GM12875 (cell line): Measurements from ENCODE around the gene ARF1.

Source experiments
- H3K4me3 ChIP-seq: one replicate; pipeline ENCODE4 v1.5.1; 2011; ENCODE audit warnings: low read depth, low read length, control low read depth
- TF ChIP-seq, protein P1 (sequence below): IDR thresholded peaks from 2 replicates; pipeline ENCODE4 v1.5.1; 2011; ENCODE audit warnings: low read depth, mild to moderate bottlenecking, control low read depth, inconsistent platforms, low read length, moderate library complexity, borderline replicate concordance; ENCODE audit not compliant: insufficient read depth

ARF1 gene

DNA sequence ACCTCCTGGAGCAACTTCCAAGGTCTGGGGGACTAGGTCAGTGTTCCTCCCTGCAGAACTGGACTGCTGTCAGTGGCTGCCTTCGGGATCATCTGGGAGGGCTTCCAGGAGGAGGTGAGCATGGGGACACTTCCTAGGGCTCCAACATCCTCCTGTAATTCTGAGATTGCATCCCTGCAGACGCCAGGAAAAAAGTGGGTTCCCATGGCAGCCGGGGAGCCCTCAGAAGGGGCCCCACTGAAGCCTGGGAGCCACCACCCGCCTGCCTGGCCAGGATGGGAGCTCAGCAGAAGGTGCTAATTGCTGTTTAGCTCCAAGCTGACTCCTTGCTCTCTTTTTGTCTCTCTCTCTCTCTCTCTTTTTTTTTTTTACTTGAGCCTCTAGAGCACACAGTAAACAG lies 16.1 kb upstream of the ARF1 start:
- TF ChIP-seq, protein P1, sequence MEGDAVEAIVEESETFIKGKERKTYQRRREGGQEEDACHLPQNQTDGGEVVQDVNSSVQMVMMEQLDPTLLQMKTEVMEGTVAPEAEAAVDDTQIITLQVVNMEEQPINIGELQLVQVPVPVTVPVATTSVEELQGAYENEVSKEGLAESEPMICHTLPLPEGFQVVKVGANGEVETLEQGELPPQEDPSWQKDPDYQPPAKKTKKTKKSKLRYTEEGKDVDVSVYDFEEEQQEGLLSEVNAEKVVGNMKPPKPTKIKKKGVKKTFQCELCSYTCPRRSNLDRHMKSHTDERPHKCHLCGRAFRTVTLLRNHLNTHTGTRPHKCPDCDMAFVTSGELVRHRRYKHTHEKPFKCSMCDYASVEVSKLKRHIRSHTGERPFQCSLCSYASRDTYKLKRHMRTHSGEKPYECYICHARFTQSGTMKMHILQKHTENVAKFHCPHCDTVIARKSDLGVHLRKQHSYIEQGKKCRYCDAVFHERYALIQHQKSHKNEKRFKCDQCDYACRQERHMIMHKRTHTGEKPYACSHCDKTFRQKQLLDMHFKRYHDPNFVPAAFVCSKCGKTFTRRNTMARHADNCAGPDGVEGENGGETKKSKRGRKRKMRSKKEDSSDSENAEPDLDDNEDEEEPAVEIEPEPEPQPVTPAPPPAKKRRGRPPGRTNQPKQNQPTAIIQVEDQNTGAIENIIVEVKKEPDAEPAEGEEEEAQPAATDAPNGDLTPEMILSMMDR: no peak
- H3K4me3 ChIP-seq: no peak overlapping the region

DNA sequence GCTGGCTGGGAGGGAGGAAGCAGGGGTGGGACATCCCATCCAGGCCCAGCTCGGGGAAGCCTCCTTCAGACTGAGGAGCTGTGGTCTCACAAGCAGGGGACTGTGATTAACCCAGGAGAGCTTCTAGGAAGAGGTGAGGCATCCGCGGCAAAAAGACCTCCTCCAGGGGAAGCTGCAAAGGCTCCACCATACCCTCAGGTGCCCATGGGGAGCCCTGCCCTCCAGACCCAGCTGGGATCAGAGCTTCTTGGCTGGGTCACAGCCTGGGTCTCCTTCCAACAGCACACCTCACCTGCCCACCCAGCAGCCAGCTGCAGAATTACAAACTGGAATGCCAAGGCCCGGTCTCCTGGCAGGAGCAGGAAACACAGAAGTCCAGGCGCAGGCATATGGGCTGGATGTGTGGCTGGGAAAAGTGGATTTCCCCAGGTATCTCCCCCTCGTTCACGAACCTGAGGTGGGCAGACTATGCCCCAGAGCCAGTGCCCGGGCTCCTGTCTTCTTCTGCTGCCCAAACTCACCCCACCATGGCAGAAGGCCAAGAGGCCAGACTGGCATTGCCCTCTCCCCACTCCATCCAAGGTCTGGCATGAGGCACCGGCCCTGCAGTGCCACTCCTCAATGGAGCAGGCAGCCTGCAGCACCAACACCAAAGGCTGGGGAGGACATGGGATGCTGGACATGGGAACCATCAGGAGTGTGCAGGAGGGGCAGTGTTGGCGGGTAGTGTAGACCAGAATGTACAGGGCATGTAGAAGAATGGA lies 15.4 kb upstream of the ARF1 start:
- no peak overlapping the region for H3K4me3 ChIP-seq
- TF ChIP-seq, protein P1: no peak

DNA sequence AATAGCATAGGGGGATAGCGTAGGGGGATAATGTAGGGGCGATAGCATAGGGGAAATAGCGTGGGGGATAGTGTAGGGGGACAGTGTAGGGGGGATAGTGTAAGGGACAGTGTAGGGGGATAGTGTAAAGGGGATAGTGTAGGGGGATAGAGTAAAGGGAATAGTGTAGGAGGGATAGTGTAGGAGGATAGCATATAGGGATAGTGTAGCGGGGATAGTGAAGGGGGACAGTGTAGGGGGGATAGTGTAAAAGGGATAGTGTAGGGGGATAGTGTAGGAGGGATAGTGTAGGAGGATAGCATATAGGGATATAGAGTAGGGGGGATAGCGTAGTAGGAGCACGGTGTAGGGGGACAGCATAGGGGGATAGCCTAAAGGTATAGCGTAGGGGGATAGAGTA lies 14.1 kb upstream of the ARF1 start:
- H3K4me3 ChIP-seq: no peak overlapping the region
- TF ChIP-seq, protein P1: no peak

DNA sequence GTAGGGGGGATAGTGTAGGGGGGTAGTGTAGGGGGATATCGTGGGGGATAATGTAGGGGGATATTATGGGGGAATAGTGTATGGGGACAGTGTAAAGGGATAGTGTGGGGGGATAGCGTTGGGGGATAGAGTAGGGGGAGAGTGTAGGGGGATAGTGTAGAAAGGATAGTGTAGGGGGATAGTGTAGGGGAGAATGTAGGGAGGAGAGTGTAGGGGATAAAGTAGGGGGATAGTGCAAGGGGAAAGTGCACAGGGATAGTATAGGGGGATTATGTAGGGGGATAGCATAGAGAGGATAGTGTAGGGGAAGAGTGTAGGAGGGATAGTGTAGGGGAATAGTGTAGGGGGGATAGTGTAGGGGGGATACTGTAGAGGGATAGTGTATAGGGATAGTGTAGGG lies 12.3 kb upstream of the ARF1 start:
- H3K4me3 ChIP-seq: no peak overlapping the region
- TF ChIP-seq, protein P1: no peak

DNA sequence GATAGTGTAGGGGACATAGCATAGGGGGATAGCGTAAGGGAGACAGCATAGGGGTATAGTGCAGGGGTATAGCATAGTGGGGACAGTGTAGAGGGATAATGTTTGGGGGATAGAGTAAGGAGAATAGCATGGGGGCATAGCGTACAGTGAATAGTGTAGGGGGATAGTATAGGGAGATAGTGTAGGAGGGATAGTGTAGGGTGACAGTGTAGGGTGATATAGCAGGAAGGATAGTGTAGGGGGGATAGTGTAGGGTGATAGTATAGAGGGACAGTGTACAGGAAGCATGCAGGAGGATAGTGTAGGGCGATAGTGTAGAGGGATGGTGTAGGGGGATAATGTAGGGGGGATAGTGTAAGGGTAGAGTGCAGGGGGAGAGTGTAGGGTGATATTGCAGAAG lies 11.7 kb upstream of the ARF1 start:
- no peak overlapping the region for H3K4me3 ChIP-seq
- TF ChIP-seq, protein P1: no peak

DNA sequence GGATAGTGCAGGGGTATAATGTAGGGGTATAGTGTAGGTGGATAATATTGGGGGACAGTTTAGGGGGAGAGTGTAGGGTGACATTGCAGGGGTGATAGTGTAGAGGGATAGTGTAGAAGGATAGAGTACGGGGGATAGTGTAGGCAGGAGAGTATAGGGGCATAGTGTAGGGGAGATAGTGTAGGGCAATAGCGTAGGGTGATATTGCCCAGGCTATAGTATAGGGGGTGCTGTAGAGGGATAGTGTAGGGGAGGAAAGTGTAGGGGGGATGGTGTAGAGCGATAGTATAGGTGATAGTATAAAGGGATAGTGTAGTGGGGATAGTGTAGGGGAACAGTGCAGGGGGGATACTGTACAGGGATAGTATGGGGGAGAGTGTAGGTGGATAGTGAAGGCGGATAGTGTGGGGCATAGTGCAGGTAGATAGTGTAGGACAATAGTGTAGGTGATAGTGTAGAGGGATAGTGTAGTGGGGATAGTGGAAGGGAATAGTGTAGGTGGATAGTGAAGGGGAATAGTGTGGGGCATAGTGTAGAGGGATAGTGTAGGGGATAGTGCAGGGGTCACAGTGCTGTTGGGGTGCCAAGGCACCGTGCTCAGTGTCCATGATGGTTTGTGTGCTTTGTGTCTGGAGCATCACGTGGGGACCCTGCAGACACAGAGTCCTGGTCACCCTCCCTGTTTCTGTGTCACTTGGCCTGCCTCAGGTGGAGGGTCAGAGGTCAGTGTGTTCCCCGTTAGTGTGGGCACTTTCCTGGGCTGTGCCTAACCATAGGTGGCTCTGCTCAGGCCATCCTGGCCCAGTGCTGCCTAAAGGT lies 10.5 kb upstream of the ARF1 start:
- TF ChIP-seq, protein P1: no peak

More for the DNA sequence above, 10.5 kb upstream of the ARF1 start:
- no peak overlapping the region for H3K4me3 ChIP-seq
